ENCODE data around the gene ATP2B2. TPM values are rescaled to one million over a fixed set of nuclear protein-coding genes. Genes with fewer than 3 reads are reported as not detected.
A peak's percentile ranks its signal among the peaks of the same experiment; 100 is the strongest.

ATP2B2 gene
- total RNA-seq, 1 donor from 2014 or later: 0.42 TPM

GRCh38 chr3:10320320-10320677, 185.1 kb downstream of the ATP2B2 start:
- H3K4me3 Mint-ChIP-seq: peak overlapping the region; percentile 95
- TF ChIP-seq, protein P1, sequence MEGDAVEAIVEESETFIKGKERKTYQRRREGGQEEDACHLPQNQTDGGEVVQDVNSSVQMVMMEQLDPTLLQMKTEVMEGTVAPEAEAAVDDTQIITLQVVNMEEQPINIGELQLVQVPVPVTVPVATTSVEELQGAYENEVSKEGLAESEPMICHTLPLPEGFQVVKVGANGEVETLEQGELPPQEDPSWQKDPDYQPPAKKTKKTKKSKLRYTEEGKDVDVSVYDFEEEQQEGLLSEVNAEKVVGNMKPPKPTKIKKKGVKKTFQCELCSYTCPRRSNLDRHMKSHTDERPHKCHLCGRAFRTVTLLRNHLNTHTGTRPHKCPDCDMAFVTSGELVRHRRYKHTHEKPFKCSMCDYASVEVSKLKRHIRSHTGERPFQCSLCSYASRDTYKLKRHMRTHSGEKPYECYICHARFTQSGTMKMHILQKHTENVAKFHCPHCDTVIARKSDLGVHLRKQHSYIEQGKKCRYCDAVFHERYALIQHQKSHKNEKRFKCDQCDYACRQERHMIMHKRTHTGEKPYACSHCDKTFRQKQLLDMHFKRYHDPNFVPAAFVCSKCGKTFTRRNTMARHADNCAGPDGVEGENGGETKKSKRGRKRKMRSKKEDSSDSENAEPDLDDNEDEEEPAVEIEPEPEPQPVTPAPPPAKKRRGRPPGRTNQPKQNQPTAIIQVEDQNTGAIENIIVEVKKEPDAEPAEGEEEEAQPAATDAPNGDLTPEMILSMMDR (conservative IDR thresholded peaks at IDR 0.05): no peak
- no peaks in the 10 kb centered on the region for H3K36me3 Mint-ChIP-seq (ENCODE audit: low read depth)
- no peaks in the 10 kb centered on the region for H3K9me3 Mint-ChIP-seq
- peaks cover 17% of the 10 kb centered on the region for H3K27me3 Mint-ChIP-seq (ENCODE audit: low read depth)
- no peak for DNase-seq (ENCODE audit: low read depth, low spot score)
- peak overlapping the region; percentile 87 for H3K27ac Mint-ChIP-seq (ENCODE audit: unreplicated experiment)
- H3K4me1 Mint-ChIP-seq: peaks cover 25% of the 10 kb centered on the region

- Mint-ChIP-seq H3K27me3 (ENCODE audit: low read depth) (peaks cover 12% of the 10 kb centered on the region), H3K4me3 (peak overlapping the region; percentile 95), H3K36me3 (ENCODE audit: low read depth) (no peaks in the 10 kb centered on the region), H3K9me3 (no peaks in the 10 kb centered on the region), H3K27ac (ENCODE audit: unreplicated experiment) (no peak overlapping the region), H3K4me1 (peaks cover 25% of the 10 kb centered on the region)
- no peak for DNase-seq (ENCODE audit: low read depth, low spot score)
- TF ChIP-seq, protein P1 (conservative IDR thresholded peaks at IDR 0.05): no peak
Observed at GRCh38 chr3:10319804-10320203, 185.6 kb downstream of the ATP2B2 start.

- H3K9me3 Mint-ChIP-seq: no peaks in the 10 kb centered on the region
- peaks cover 2% of the 10 kb centered on the region for H3K36me3 Mint-ChIP-seq (ENCODE audit: low read depth)
- H3K27ac Mint-ChIP-seq (ENCODE audit: unreplicated experiment): no peak overlapping the region
- peak overlapping the region; percentile 87 for H3K4me3 Mint-ChIP-seq
- H3K4me1 Mint-ChIP-seq: peaks cover 25% of the 10 kb centered on the region
- TF ChIP-seq, protein P1 (conservative IDR thresholded peaks at IDR 0.05): no peak
- no peak for DNase-seq (ENCODE audit: low read depth, low spot score)
- peaks cover 6% of the 10 kb centered on the region for H3K27me3 Mint-ChIP-seq (ENCODE audit: low read depth)
Observed at GRCh38 chr3:10319251-10319650, 186.1 kb downstream of the ATP2B2 start.

- H3K9me3 Mint-ChIP-seq: no peaks in the 10 kb centered on the region
- H3K4me1 Mint-ChIP-seq: peaks cover 25% of the 10 kb centered on the region
- no peaks in the 10 kb centered on the region for H3K27me3 Mint-ChIP-seq (ENCODE audit: low read depth)
- peak overlapping the region; percentile 76 for H3K4me3 Mint-ChIP-seq
- TF ChIP-seq, protein P1 (conservative IDR thresholded peaks at IDR 0.05): no peak
- no peak for DNase-seq (ENCODE audit: low read depth, low spot score)
- H3K27ac Mint-ChIP-seq (ENCODE audit: unreplicated experiment): no peak overlapping the region
- H3K36me3 Mint-ChIP-seq (ENCODE audit: low read depth): peaks cover 2% of the 10 kb centered on the region
Observed at GRCh38 chr3:10317961-10318350, 187.4 kb downstream of the ATP2B2 start.

GRCh38 chr3:10317311-10317960, 187.9 kb downstream of the ATP2B2 start:
- TF ChIP-seq, protein P1 (conservative IDR thresholded peaks at IDR 0.05): no peak
- Mint-ChIP-seq H3K27me3 (ENCODE audit: low read depth) (no peaks in the 10 kb centered on the region), H3K36me3 (ENCODE audit: low read depth) (peaks cover 2% of the 10 kb centered on the region), H3K4me1 (peaks cover 25% of the 10 kb centered on the region), H3K9me3 (no peaks in the 10 kb centered on the region), H3K27ac (ENCODE audit: unreplicated experiment) (no peak overlapping the region), H3K4me3 (peak overlapping the region; percentile 76)
- DNase-seq (ENCODE audit: low read depth, low spot score): no peak

All from neural crest cell (in vitro differentiated cells).